OCI-LY1 (cell line): ENCODE results near the gene USPL1.

Experiments
- H2AFZ ChIP-seq: fragments of 200-600 bp; sonication (generic), shearing (Covaris generic); 2 replicates; pipeline ENCODE4 v1.6.0; 2014; ENCODE audit warnings: antibody characterized with exemption, mild to moderate bottlenecking, low read length
- H3F3A ChIP-seq: fragments of 200-600 bp; sonication (generic), shearing (Covaris generic); 2 replicates; pipeline ENCODE4 v1.6.0; 2014; ENCODE audit warnings: mild to moderate bottlenecking, antibody characterized with exemption, low read length, moderate library complexity; ENCODE audit not compliant: insufficient read depth
- H3K27ac ChIP-seq: fragments of 200-600 bp; sonication (generic); 2 replicates; pipeline ENCODE4 v1.5.1; 2014; ENCODE audit warnings: low read length, mixed run types, mild to moderate bottlenecking, low read depth; ENCODE audit not compliant: poor library complexity, severe bottlenecking
- H3K27me3 ChIP-seq: fragments of 200-600 bp; sonication (generic); 2 replicates; pipeline ENCODE4 v1.6.0; 2014; ENCODE audit warnings: antibody characterized with exemption, mild to moderate bottlenecking, low read length, moderate library complexity; ENCODE audit not compliant: insufficient read depth
- H3K36me3 ChIP-seq: fragments of 200-600 bp; sonication (generic); 2 replicates; pipeline ENCODE4 v1.6.1; 2014; ENCODE audit warnings: mild to moderate bottlenecking, antibody characterized with exemption, low read length, moderate library complexity, mixed read lengths; ENCODE audit not compliant: insufficient read depth
- H3K4me1 ChIP-seq: fragments of 200-600 bp; sonication (generic); 2 replicates; pipeline ENCODE4 v1.5.1; 2014; ENCODE audit warnings: mild to moderate bottlenecking, low read length, moderate library complexity; ENCODE audit not compliant: insufficient read depth, severe bottlenecking
- H3K4me2 ChIP-seq: fragments of 200-600 bp; sonication (generic), shearing (Covaris generic); 2 replicates; pipeline ENCODE4 v1.6.1; 2014; ENCODE audit warnings: low read length
- H3K4me3 ChIP-seq: fragments of 200-600 bp; sonication (generic); 2 replicates; pipeline ENCODE4 v1.5.1; 2014; ENCODE audit warnings: low read length, low read depth, mild to moderate bottlenecking, mixed read lengths; ENCODE audit not compliant: poor library complexity, severe bottlenecking
- H3K79me2 ChIP-seq: fragments of 200-600 bp; shearing (Covaris generic); 2 replicates; pipeline ENCODE4 v1.6.1; 2016; ENCODE audit warnings: mixed run types, low read length, mixed read lengths; ENCODE audit not compliant: insufficient read depth
- H3K9ac ChIP-seq: fragments of 200-600 bp; sonication (generic), shearing (Covaris generic); 2 replicates; pipeline ENCODE4 v1.6.1; 2014; ENCODE audit warnings: mild to moderate bottlenecking, low read length, mixed read lengths
- H3K9me2 ChIP-seq: fragments of 200-600 bp; sonication (generic), shearing (Covaris generic); 2 replicates; pipeline ENCODE4 v1.6.1; 2014; ENCODE audit warnings: low read depth, mild to moderate bottlenecking, low read length, mixed read lengths
- H3K9me3 ChIP-seq: fragments of 200-600 bp; shearing (Covaris generic); 2 replicates; pipeline ENCODE4 v1.6.1; 2014; ENCODE audit warnings: low read length, mixed read lengths
- H4K20me1 ChIP-seq: fragments of 200-600 bp; sonication (generic), shearing (Covaris generic); 2 replicates; pipeline ENCODE4 v1.6.0; 2016; ENCODE audit warnings: mild to moderate bottlenecking, low read length; ENCODE audit not compliant: insufficient read depth
- CTCF ChIP-seq: fragments of 200-600 bp; sonication (generic), shearing (Covaris generic); IDR thresholded peaks from 2 replicates; pipeline ENCODE4 v1.5.1; 2017; ENCODE audit warnings: mild to moderate bottlenecking, antibody characterized with exemption, low read length, moderate library complexity, mixed read lengths
- EZH2 ChIP-seq: fragments of 200-600 bp; sonication (generic), shearing (Covaris generic); IDR thresholded peaks from 2 replicates; pipeline ENCODE4 v1.8.0; 2017; ENCODE audit warnings: borderline replicate concordance, mixed run types, mild to moderate bottlenecking, antibody characterized with exemption, low read length, moderate library complexity, mixed read lengths

USPL1 gene

GRCh38 chr13:30702006-30702405 is 84.3 kb downstream of the USPL1 start:
- no peaks in the 10 kb centered on the region for H3K9me3 ChIP-seq
- no peaks in the 10 kb centered on the region for H3F3A ChIP-seq
- H3K79me2 ChIP-seq: no peaks in the 10 kb centered on the region
- no peak overlapping the region for H3K4me3 ChIP-seq
- no peak overlapping the region for H3K9ac ChIP-seq
- H3K27me3 ChIP-seq: peaks cover 9% of the 10 kb centered on the region; the same call in 1 of the 2 replicates
- H3K9me2 ChIP-seq: no peaks in the 10 kb centered on the region
- H3K36me3 ChIP-seq: no peaks in the 10 kb centered on the region
- no peak overlapping the region for H2AFZ ChIP-seq
- H4K20me1 ChIP-seq: no peaks in the 10 kb centered on the region
- H3K27ac ChIP-seq: no peak overlapping the region
- TF ChIP-seq CTCF (no peak), EZH2 (no peak)
- no peaks in the 10 kb centered on the region for H3K4me1 ChIP-seq
- no peak overlapping the region for H3K4me2 ChIP-seq

GRCh38 chr13:30704596-30704995 is 86.9 kb downstream of the USPL1 start:
- H3K9me2 ChIP-seq: no peaks in the 10 kb centered on the region
- no peaks in the 10 kb centered on the region for H3K79me2 ChIP-seq
- H3K4me1 ChIP-seq: no peaks in the 10 kb centered on the region
- H3K27me3 ChIP-seq: 0 out of 2 replicates have a peak, but pooled peaks cover 4% of the 10 kb centered on the region
- no peak overlapping the region for H3K27ac ChIP-seq
- TF ChIP-seq CTCF (no peak), EZH2 (no peak)
- H3K4me2 ChIP-seq: no peak overlapping the region
- no peak overlapping the region for H3K4me3 ChIP-seq
- H2AFZ ChIP-seq: no peak overlapping the region
- H3K36me3 ChIP-seq: no peaks in the 10 kb centered on the region
- H3F3A ChIP-seq: no peaks in the 10 kb centered on the region
- no peaks in the 10 kb centered on the region for H4K20me1 ChIP-seq
- no peak overlapping the region for H3K9ac ChIP-seq
- H3K9me3 ChIP-seq: no peaks in the 10 kb centered on the region

GRCh38 chr13:30705680-30706079 is 88.0 kb downstream of the USPL1 start:
- H3K9me2 ChIP-seq: no peaks in the 10 kb centered on the region
- no peaks in the 10 kb centered on the region for H3K36me3 ChIP-seq
- no peaks in the 10 kb centered on the region for H3K79me2 ChIP-seq
- H3K27me3 ChIP-seq: 0 out of 2 replicates have a peak, but pooled peaks cover 4% of the 10 kb centered on the region
- H3K4me1 ChIP-seq: no peaks in the 10 kb centered on the region
- TF ChIP-seq EZH2: no peak
- TF ChIP-seq CTCF: no peak
- H3K4me3 ChIP-seq: no peak overlapping the region
- H3F3A ChIP-seq: no peaks in the 10 kb centered on the region
- no peak overlapping the region for H2AFZ ChIP-seq
- H3K9me3 ChIP-seq: no peaks in the 10 kb centered on the region
- H4K20me1 ChIP-seq: no peaks in the 10 kb centered on the region
- no peak overlapping the region for H3K4me2 ChIP-seq
- H3K9ac ChIP-seq: no peak overlapping the region
- H3K27ac ChIP-seq: no peak overlapping the region
